ENCODE results near the gene SCP2D1. TPM values are rescaled to one million over a fixed set of nuclear protein-coding genes. Genes with fewer than 3 reads are reported as not detected.

Gene SCP2D1
- total RNA-seq, 1 donor from 2014 or later, result not detected

DNA sequence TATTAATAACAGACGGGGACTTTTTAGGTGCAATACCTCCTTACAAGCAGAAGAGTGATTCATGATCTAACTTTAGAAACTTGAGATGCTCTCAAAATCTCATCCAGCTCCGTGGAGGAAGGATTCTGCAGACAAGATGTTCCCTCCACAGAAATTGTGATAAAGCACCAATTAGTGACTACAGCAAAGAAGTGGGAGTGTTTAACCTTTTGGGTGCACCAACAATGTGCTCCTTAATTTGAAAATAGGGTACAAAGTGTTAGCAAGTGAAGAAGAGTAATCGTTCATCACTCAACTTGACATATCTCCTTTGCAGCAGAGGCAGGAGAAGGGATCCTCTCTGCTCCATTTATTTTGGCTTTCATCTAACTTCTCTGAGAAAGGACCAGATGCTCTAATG lies 22.8 kb upstream of the SCP2D1 start:
- ATAC-seq (no peak), DNase-seq (no peak)
- Histone ChIP-seq H3K27me3 (ENCODE audit: low read depth) (peaks cover 8% of the 10 kb centered on the region), H3K36me3 (no peaks in the 10 kb centered on the region), H3K27ac (no peak overlapping the region), H3K9me3 (no peaks in the 10 kb centered on the region), H3K4me3 (no peak overlapping the region), H3K4me1 (peaks cover 8% of the 10 kb centered on the region)
- TF ChIP-seq, protein P1, sequence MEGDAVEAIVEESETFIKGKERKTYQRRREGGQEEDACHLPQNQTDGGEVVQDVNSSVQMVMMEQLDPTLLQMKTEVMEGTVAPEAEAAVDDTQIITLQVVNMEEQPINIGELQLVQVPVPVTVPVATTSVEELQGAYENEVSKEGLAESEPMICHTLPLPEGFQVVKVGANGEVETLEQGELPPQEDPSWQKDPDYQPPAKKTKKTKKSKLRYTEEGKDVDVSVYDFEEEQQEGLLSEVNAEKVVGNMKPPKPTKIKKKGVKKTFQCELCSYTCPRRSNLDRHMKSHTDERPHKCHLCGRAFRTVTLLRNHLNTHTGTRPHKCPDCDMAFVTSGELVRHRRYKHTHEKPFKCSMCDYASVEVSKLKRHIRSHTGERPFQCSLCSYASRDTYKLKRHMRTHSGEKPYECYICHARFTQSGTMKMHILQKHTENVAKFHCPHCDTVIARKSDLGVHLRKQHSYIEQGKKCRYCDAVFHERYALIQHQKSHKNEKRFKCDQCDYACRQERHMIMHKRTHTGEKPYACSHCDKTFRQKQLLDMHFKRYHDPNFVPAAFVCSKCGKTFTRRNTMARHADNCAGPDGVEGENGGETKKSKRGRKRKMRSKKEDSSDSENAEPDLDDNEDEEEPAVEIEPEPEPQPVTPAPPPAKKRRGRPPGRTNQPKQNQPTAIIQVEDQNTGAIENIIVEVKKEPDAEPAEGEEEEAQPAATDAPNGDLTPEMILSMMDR (IDR thresholded peaks at IDR 0.05), result no peak
- intact Hi-C loops (cut with DNase I), result no loop called here

DNA sequence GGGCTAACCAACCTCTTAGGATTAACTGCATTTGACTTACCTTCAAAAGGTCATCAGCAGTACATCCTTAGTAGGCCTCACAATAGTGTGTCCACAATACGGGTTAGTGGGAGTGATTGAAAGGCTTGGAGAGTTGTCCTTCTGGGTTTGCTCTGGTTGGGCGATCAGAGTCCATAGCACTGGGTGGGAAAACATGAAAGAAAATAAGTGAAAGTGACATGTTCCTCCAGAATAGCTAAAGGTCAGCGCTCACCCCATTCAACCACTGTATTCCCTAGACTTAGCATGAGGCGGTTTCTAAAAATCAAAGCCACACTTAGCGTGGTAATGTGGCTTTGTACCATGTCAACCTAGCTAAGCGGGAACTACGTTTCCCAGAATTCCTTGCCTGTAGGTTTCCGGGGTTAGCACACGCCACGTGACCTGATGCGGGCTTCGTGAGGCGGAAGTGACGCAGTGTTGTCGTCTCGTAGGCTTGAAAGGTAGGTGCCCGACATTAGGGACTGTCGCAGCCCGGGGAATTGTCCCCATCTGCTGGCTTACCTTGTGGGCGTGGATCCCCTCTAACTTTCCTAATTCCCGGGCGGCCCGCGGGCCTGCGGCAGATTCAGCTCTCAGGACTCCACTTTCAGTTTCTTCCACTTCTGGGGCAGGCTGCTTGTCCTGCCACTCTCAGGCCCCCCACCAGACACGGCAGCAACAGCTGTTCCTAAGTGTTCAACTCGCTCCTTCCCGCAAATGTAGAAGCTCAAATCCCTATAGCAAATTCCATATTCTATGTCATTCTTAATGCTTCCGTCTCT lies 19.8 kb upstream of the SCP2D1 start:
- no peaks in the 10 kb centered on the region for H3K36me3 ChIP-seq
- TF ChIP-seq, protein P1 (IDR thresholded peaks at IDR 0.05), result no peak
- peaks cover 7% of the 10 kb centered on the region for H3K27me3 ChIP-seq (ENCODE audit: low read depth)
- peak overlapping the region; percentile 78 for H3K4me3 ChIP-seq
- H3K9me3 ChIP-seq, result no peaks in the 10 kb centered on the region
- H3K27ac ChIP-seq, result peak overlapping the region; percentile 96
- ATAC-seq (peak; percentile 97 to 100), DNase-seq (peak; percentile 94)
- H3K4me1 ChIP-seq, result peaks cover 8% of the 10 kb centered on the region
- intact Hi-C loops (cut with DNase I), result no loop called here

DNA sequence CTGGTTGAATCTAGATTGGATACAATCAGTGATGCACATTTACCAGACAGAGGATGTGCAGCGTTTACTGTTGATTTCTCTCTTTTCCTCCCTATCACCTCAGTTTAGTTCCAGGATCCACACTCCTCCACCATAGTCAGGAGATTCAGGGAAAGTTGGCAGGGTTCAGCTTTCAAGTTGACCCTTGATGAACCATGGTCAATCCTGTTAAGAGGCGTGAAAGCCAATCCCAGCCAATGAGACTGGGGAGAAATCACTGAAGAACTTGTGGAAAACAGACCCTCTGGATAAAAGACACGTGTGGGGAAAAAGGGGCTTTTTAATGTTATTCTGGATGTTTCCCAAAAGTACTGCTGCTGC lies 19.2 kb upstream of the SCP2D1 start:
- ATAC-seq (no peak), DNase-seq (no peak)
- Histone ChIP-seq H3K27ac (peak overlapping the region; percentile 96), H3K27me3 (ENCODE audit: low read depth) (peaks cover under 1% of the 10 kb centered on the region), H3K36me3 (no peaks in the 10 kb centered on the region), H3K4me3 (peak overlapping the region; percentile 78), H3K9me3 (no peaks in the 10 kb centered on the region), H3K4me1 (peaks cover 8% of the 10 kb centered on the region)
- intact Hi-C loops (cut with DNase I), result no loop called here
- TF ChIP-seq, protein P1 (IDR thresholded peaks at IDR 0.05), result no peak

DNA sequence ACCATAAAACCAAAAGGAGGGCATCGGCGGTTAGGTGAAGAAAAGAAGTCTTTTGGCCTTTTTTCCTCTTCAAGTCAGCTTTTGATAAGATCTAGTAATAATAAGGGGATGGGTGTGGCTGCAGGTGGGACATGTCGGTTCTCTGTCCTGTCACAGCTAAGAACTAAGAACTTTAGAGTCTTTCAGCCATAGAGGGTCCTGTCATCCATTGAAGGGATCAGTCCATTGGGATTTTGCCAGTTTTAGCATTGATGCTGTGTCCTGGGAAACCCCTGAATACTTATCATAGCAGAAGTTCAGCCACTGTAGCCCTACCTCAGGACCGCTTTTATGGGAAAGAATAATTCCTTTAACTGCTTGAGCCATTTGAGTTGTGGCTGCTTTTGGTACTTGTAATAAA lies 18.2 kb upstream of the SCP2D1 start:
- Histone ChIP-seq H3K27ac (no peak overlapping the region), H3K9me3 (no peaks in the 10 kb centered on the region), H3K27me3 (ENCODE audit: low read depth) (no peaks in the 10 kb centered on the region), H3K36me3 (no peaks in the 10 kb centered on the region), H3K4me3 (no peak overlapping the region), H3K4me1 (peaks cover 8% of the 10 kb centered on the region)
- no peak for DNase-seq
- ATAC-seq, result no peak
- intact Hi-C loops (cut with DNase I), result no loop called here
- TF ChIP-seq, protein P1 (IDR thresholded peaks at IDR 0.05), result no peak

DNA sequence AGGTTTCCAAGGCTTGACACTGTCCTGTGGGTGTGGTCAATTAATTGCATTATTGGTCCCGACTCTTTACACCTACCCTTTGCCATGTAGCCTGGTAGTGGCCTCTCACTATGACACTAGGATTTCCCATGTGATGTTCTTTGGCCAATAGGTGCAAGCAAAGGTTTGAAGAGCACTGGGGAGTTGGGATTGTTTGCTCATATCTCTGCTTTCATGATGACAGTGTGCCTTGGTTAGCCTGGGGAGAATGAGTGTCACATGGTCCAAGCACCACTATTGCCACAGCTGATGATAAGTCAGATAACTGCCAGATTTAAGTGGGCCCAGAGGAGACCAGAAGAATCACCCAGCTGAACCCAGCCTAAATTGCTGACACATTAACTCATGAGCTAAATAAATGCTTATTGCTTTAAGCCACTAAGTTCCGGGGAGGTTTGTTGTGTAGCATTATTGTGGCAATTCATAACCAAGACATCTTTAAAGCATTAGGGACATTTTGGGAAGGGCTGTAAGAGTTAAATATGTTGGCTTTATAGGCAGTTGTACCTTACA lies 17.2 kb upstream of the SCP2D1 start:
- intact Hi-C loops (cut with DNase I), result no loop called here
- Histone ChIP-seq H3K27me3 (ENCODE audit: low read depth) (no peaks in the 10 kb centered on the region), H3K27ac (no peak overlapping the region), H3K36me3 (no peaks in the 10 kb centered on the region), H3K4me1 (peaks cover 8% of the 10 kb centered on the region), H3K9me3 (no peaks in the 10 kb centered on the region), H3K4me3 (no peak overlapping the region)
- TF ChIP-seq, protein P1 (IDR thresholded peaks at IDR 0.05), result no peak
- DNase-seq (no peak), ATAC-seq (no peak)

Data from lower lobe of right lung (tissue), 2 donors.